Neural progenitor cell (in vitro differentiated cells): ENCODE data around the gene PIGC. TPM values are rescaled to one million over a fixed set of nuclear protein-coding genes. Genes with fewer than 3 reads are reported as not detected.

Experiments
- DNase-seq: peaks from one replicate; pipeline ENCODE4 v3.0.0-alpha.2; 2016; ENCODE audit warnings: low spot score
- H2AFZ ChIP-seq: fragments of 200-600 bp; sonication (generic); replicated peaks from 2 replicates; pipeline ENCODE4 v1.6.1; 2016; ENCODE audit warnings: antibody characterized with exemption
- H3F3A ChIP-seq: fragments of 200-600 bp; sonication (generic); 2 replicates; pipeline ENCODE4 v1.6.1; 2016; ENCODE audit warnings: antibody characterized with exemption, low read depth
- H3K27ac ChIP-seq: fragments of 200-600 bp; sonication (generic); 2 replicates; pipeline ENCODE4 v1.5.1; 2016; ENCODE audit warnings: mild to moderate bottlenecking
- H3K27me3 ChIP-seq: fragments of 200-600 bp; sonication (generic); 2 replicates; pipeline ENCODE4 v1.6.1; 2016; ENCODE audit warnings: mild to moderate bottlenecking, moderate library complexity
- H3K36me3 ChIP-seq: fragments of 200-600 bp; sonication (generic); 2 replicates; pipeline ENCODE4 v1.5.1; 2016
- H3K4me1 ChIP-seq: fragments of 200-600 bp; sonication (generic); 2 replicates; pipeline ENCODE4 v1.6.1; 2016; ENCODE audit warnings: mixed run types
- H3K4me2 ChIP-seq: fragments of 200-600 bp; sonication (generic); 2 replicates; pipeline ENCODE4 v1.6.1; 2016
- H3K4me3 ChIP-seq: fragments of 200-600 bp; sonication (generic); 2 replicates; pipeline ENCODE4 v1.5.1; 2016
- H3K79me2 ChIP-seq: fragments of 200-600 bp; sonication (generic); 2 replicates; pipeline ENCODE4 v1.6.1; 2016; ENCODE audit warnings: low read depth
- H3K9ac ChIP-seq: fragments of 200-600 bp; sonication (generic); 2 replicates; pipeline ENCODE4 v1.6.1; 2016
- H3K9me3 ChIP-seq: fragments of 200-600 bp; sonication (generic); 2 replicates; pipeline ENCODE4 v1.5.1; 2016; ENCODE audit warnings: low read depth
- H4K20me1 ChIP-seq: fragments of 200-600 bp; sonication (generic); 2 replicates; pipeline ENCODE4 v1.6.1; 2016; ENCODE audit warnings: low read depth
- H3K27ac Mint-ChIP-seq: 3 replicates; pipeline ENCODE4 v1.8.0; 2021; ENCODE audit warnings: mixed read lengths
- H3K27me3 Mint-ChIP-seq: 2 replicates; pipeline ENCODE4 v1.8.0; 2022; ENCODE audit warnings: low read depth, mild to moderate bottlenecking, inconsistent platforms, moderate library complexity, mixed read lengths; ENCODE audit not compliant: insufficient read depth
- H3K36me3 Mint-ChIP-seq: 3 replicates; pipeline ENCODE4 v1.8.0; 2021; ENCODE audit warnings: mixed read lengths
- H3K4me1 Mint-ChIP-seq: 3 replicates; pipeline ENCODE4 v1.8.0; 2021; ENCODE audit warnings: mixed read lengths
- H3K4me3 Mint-ChIP-seq: 3 replicates; pipeline ENCODE4 v1.8.0; 2021; ENCODE audit warnings: mild to moderate bottlenecking, moderate library complexity, mixed read lengths
- H3K9me3 Mint-ChIP-seq: 3 replicates; pipeline ENCODE4 v1.8.0; 2020; ENCODE audit warnings: mixed read lengths
- CTCF ChIP-seq: fragments of 200-600 bp; sonication (generic); IDR thresholded peaks from 2 replicates; pipeline ENCODE4 v1.5.1; 2017; ENCODE audit warnings: antibody characterized with exemption, mild to moderate bottlenecking
- EZH2 ChIP-seq: fragments of 200-600 bp; sonication (generic); IDR thresholded peaks from 2 replicates; pipeline ENCODE4 v1.6.1; 2017; ENCODE audit warnings: antibody characterized with exemption, mild to moderate bottlenecking, moderate library complexity
- EZH2phosphoT487 ChIP-seq: fragments of 200-600 bp; sonication (generic); IDR thresholded peaks from 2 replicates; pipeline ENCODE4 v1.6.1; 2017; ENCODE audit warnings: antibody characterized with exemption
- total RNA-seq: library from RNA; depleted of rRNA; stranded (reverse); fragments of >200 nt; gene quantifications from 2 replicates; pipeline ENCODE4 v1.2.3, GENCODE V29; 2015; ENCODE audit warnings: low replicate concordance

The PIGC gene
- total RNA-seq, 1 donor from 2014 or later: 39.4 TPM

GRCh38 chr1:172398193-172398592 lies 45.7 kb downstream of the PIGC start:
- no peaks in the 10 kb centered on the region for H3K9me3 ChIP-seq
- H3K36me3 Mint-ChIP-seq: no peaks in the 10 kb centered on the region
- H3K9ac ChIP-seq: no peak overlapping the region
- no peaks in the 10 kb centered on the region for H3K27me3 Mint-ChIP-seq
- H3K27me3 ChIP-seq: no peaks in the 10 kb centered on the region
- H3K4me1 Mint-ChIP-seq: peaks cover 8% of the 10 kb centered on the region
- no peak overlapping the region for H2AFZ ChIP-seq
- H3K27ac Mint-ChIP-seq: no peak overlapping the region
- no peak for DNase-seq
- H3K4me2 ChIP-seq: no peak overlapping the region
- no peak overlapping the region for H3K4me3 ChIP-seq
- peaks cover 3% of the 10 kb centered on the region for H3K4me1 ChIP-seq
- H3F3A ChIP-seq: no peaks in the 10 kb centered on the region
- TF ChIP-seq EZH2 (no peak), CTCF (no peak), EZH2phosphoT487 (no peak)
- H3K36me3 ChIP-seq: no peaks in the 10 kb centered on the region
- H4K20me1 ChIP-seq: no peaks in the 10 kb centered on the region
- no peaks in the 10 kb centered on the region for H3K79me2 ChIP-seq
- no peak overlapping the region for H3K27ac ChIP-seq
- H3K9me3 Mint-ChIP-seq: no peaks in the 10 kb centered on the region
- no peak overlapping the region for H3K4me3 Mint-ChIP-seq

GRCh38 chr1:172397633-172398032 lies 46.2 kb downstream of the PIGC start:
- Mint-ChIP-seq H3K9me3 (no peaks in the 10 kb centered on the region), H3K4me3 (no peak overlapping the region), H3K4me1 (peaks cover 8% of the 10 kb centered on the region), H3K36me3 (no peaks in the 10 kb centered on the region), H3K27me3 (no peaks in the 10 kb centered on the region), H3K27ac (no peak overlapping the region)
- peaks cover 3% of the 10 kb centered on the region for H3K4me1 ChIP-seq
- H3K36me3 ChIP-seq: no peaks in the 10 kb centered on the region
- no peaks in the 10 kb centered on the region for H3K79me2 ChIP-seq
- H3K27me3 ChIP-seq: no peaks in the 10 kb centered on the region
- DNase-seq: no peak
- H3K9ac ChIP-seq: no peak overlapping the region
- H3F3A ChIP-seq: no peaks in the 10 kb centered on the region
- H3K4me2 ChIP-seq: no peak overlapping the region
- H3K4me3 ChIP-seq: no peak overlapping the region
- H2AFZ ChIP-seq: no peak overlapping the region
- H4K20me1 ChIP-seq: no peaks in the 10 kb centered on the region
- TF ChIP-seq CTCF (no peak), EZH2 (no peak), EZH2phosphoT487 (no peak)
- no peak overlapping the region for H3K27ac ChIP-seq
- no peaks in the 10 kb centered on the region for H3K9me3 ChIP-seq

- Histone ChIP-seq H3K36me3 (no peaks in the 10 kb centered on the region), H3F3A (no peaks in the 10 kb centered on the region), H3K9me3 (no peaks in the 10 kb centered on the region), H3K4me2 (no peak overlapping the region), H2AFZ (no peak overlapping the region), H3K79me2 (no peaks in the 10 kb centered on the region), H3K4me3 (no peak overlapping the region), H3K27ac (no peak overlapping the region), H3K27me3 (no peaks in the 10 kb centered on the region), H3K9ac (no peak overlapping the region), H3K4me1 (peaks cover 3% of the 10 kb centered on the region), H4K20me1 (no peaks in the 10 kb centered on the region)
- H3K9me3 Mint-ChIP-seq: no peaks in the 10 kb centered on the region
- TF ChIP-seq EZH2: no peak
- TF ChIP-seq CTCF: no peak
- TF ChIP-seq EZH2phosphoT487: no peak
- H3K36me3 Mint-ChIP-seq: no peaks in the 10 kb centered on the region
- DNase-seq: no peak
- peaks cover 8% of the 10 kb centered on the region for H3K4me1 Mint-ChIP-seq
- H3K4me3 Mint-ChIP-seq: no peak overlapping the region
- H3K27me3 Mint-ChIP-seq: no peaks in the 10 kb centered on the region
- no peak overlapping the region for H3K27ac Mint-ChIP-seq
These were observed 46.6 kb downstream of the PIGC start for GRCh38 chr1:172397221-172397620.
